K562 (cell line): Measurements from ENCODE around the gene KCTD3. TPM values are rescaled to one million over a fixed set of nuclear protein-coding genes. Genes with fewer than 3 reads are reported as not detected.

Source experiments
- ATAC-seq: fragments of 200-7000 bp; cut with Tn5 transposase; 3 replicates; pipeline ENCODE4 v1.9.1; 2020; ENCODE audit warnings: moderate library complexity
- BruUV-seq: library from RNA; stranded (reverse); fragments of 400-500 nt; replicated peaks from 2 replicates; lab custom pipeline; 2021; lab: Mats Ljungman, UMichigan
- CTCF ChIA-PET: fragments of 300-600 bp; formaldehyde crosslinking; extraction: SDS; loops from one replicate; lab custom pipeline; 2021; ENCODE audit warnings: low intra/inter-chr PET ratio; lab: Yijun Ruan, JAX
- POLR2A ChIA-PET: fragments of 300-600, 350-650 bp; sonication (Branson Sonifier 250); formaldehyde crosslinking; extraction: SDS; loops from one replicate; lab custom pipeline; 2021; ENCODE audit warnings: antibody characterized with exemption, inconsistent platforms; lab: Yijun Ruan, JAX
- DNase-seq, 4 experiments: peaks; one replicate each; pipeline versions ENCODE4 v3.0.0 to v3.0.0-alpha.2; 2011 to 2018; ENCODE audit warnings: low spot score in 3 of 4, mixed read lengths in 3 of 4; ENCODE audit errors: extremely low read depth in 1 of 4
- FAIRE-seq: peaks from 2 replicates; lab custom pipeline; 2011; peaks lifted over from hg19 to GRCh38; lab: Jason Lieb, UNC
- H2AFZ ChIP-seq: 2 replicates; pipeline ENCODE4 v1.6.0; 2011; ENCODE audit warnings: low read depth, low read length, control low read depth, inconsistent platforms
- H3K27ac ChIP-seq: fragments of 200-600 bp; 3 replicates; pipeline ENCODE4 v1.8.0; 2011; ENCODE audit warnings: low read depth, mild to moderate bottlenecking, control low read depth, inconsistent platforms, low read length, moderate library complexity, mixed read lengths; ENCODE audit errors: extremely low read depth
- H3K27me3 ChIP-seq, 2 experiments: fragments of 300-600 bp in 1 of 2; 2 replicates in 1 of 2; 3 replicates in 1 of 2; pipeline versions ENCODE4 v1.6.0 to v1.8.0; 2011; ENCODE audit warnings: inconsistent platforms in 2 of 2, low read length in 2 of 2, mild to moderate bottlenecking in 1 of 2, mixed read lengths in 1 of 2, moderate library complexity in 1 of 2; ENCODE audit not compliant: control insufficient read depth in 2 of 2, insufficient read depth in 2 of 2
- H3K36me3 ChIP-seq: fragments of 300-600 bp; 3 replicates; pipeline ENCODE4 v1.8.0; 2011; ENCODE audit warnings: mild to moderate bottlenecking, low read length, inconsistent platforms; ENCODE audit not compliant: control insufficient read depth, insufficient read depth
- H3K4me1 ChIP-seq, 2 experiments: fragments of 200-600 bp in 1 of 2; replicated peaks in 1 of 2; 2 replicates in 1 of 2; 3 replicates in 1 of 2; pipeline versions ENCODE4 v1.5.1 to v1.8.0; 2011; ENCODE audit warnings: inconsistent platforms in 2 of 2, low read length in 2 of 2, mild to moderate bottlenecking in 1 of 2, mixed read lengths in 1 of 2, moderate library complexity in 1 of 2; ENCODE audit not compliant: control insufficient read depth in 2 of 2, insufficient read depth in 2 of 2
- H3K4me2 ChIP-seq: 2 replicates; pipeline ENCODE4 v1.6.1; 2011; ENCODE audit warnings: low read length, control low read depth, inconsistent platforms, mixed read lengths; ENCODE audit not compliant: insufficient read depth
- H3K4me3 ChIP-seq: fragments of 200-600 bp; sonication (generic), shearing (Covaris generic); 2 replicates; pipeline ENCODE4 v1.5.1; 2016; ENCODE audit warnings: control low read depth, inconsistent platforms
- H3K79me2 ChIP-seq: fragments of 200-600 bp; 3 replicates; pipeline ENCODE4 v1.8.0; 2011; ENCODE audit warnings: low read length, inconsistent platforms; ENCODE audit not compliant: control insufficient read depth, insufficient read depth
- H3K9ac ChIP-seq, 2 experiments: 2 replicates each; pipeline versions ENCODE4 v1.6.0 to v1.6.1; 2011; ENCODE audit warnings: low read depth in 2 of 2, low read length in 2 of 2, control low read depth in 1 of 2, inconsistent platforms in 1 of 2, mild to moderate bottlenecking in 1 of 2, mixed read lengths in 1 of 2; ENCODE audit not compliant: insufficient read depth in 1 of 2
- H3K9me1 ChIP-seq: one replicate; pipeline ENCODE4 v1.6.0; 2011; ENCODE audit warnings: inconsistent platforms, mild to moderate bottlenecking, low read length, moderate library complexity; ENCODE audit not compliant: control insufficient read depth, insufficient read depth
- H3K9me3 ChIP-seq: replicated peaks from 2 replicates; pipeline ENCODE4 v1.5.1; 2011; ENCODE audit warnings: low read depth, low read length, inconsistent platforms; ENCODE audit not compliant: control insufficient read depth, insufficient read depth
- H4K20me1 ChIP-seq: replicated peaks from 2 replicates; pipeline ENCODE4 v1.6.1; 2011; ENCODE audit warnings: low read length, inconsistent platforms, mixed read lengths; ENCODE audit not compliant: control insufficient read depth, insufficient read depth
- CEBPB ChIP-seq: fragments of 450-650 bp; IDR thresholded peaks from 2 replicates; pipeline ENCODE4 v1.6.1; 2016; ENCODE audit warnings: missing genetic modification characterization, missing compliant biosample characterization
- NEUROD1 ChIP-seq: fragments of 150-350 bp; IDR thresholded peaks from 2 replicates; pipeline ENCODE4 v1.6.1; 2014; ENCODE audit warnings: borderline replicate concordance, low read length, low read depth; ENCODE audit not compliant: partially characterized antibody
- NR3C1 ChIP-seq: sonication (generic); formaldehyde crosslinking; IDR thresholded peaks from 2 replicates; pipeline ENCODE4 v1.8.1; 2022; ENCODE audit warnings: missing genetic modification reagents
- WGBS: fragments of 100-300 bp; shearing (Covaris generic); methylation state at CpG from one replicate; pipeline ENCODE4 v1.1.6; 2016; ENCODE audit warnings: low coverage, mixed read lengths; ENCODE audit not compliant: insufficient coverage; ENCODE audit errors: missing lambda C conversion rate; 5-methylcytosine and 5-hydroxymethylcytosine counted together
- in situ Hi-C: fragments of 300-500 bp; cut with MboI; formaldehyde crosslinking; loops from 4 replicates; pipeline ENCODE4 v1.15.0; 2018; ENCODE audit warnings: inconsistent platforms, mixed read lengths
- intact Hi-C: fragments of 100-400 bp; cut with micrococcal nuclease; formaldehyde crosslinking; loops from 2 replicates; pipeline ENCODE4 v1.14.2; 2022
- polyA plus RNA-seq, 8 experiments: library from polyadenylated mRNA; depleted of rRNA in 4 of 8; stranded (reverse) in 5 of 8; unstranded in 3 of 8; fragments of >200 nt; fragmentation: Nextera tagmentation in 2 of 8; fragmentation: Illumina TruSeq in 1 of 8; extraction: Ambion mirVana in 2 of 8; extraction: Trizol in 1 of 8; gene quantifications; 2 replicates each; pipeline versions ENCODE4 v1.2.1 to v1.2.3, GENCODE V29; 2011 to 2014; ENCODE audit warnings: inconsistent platforms in 1 of 8, missing spikeins in 1 of 8
- total RNA-seq, 7 experiments: library from RNA; depleted of rRNA in 6 of 7; stranded (reverse); fragments of >200 nt in 6 of 7; fragmentation: Illumina TruSeq in 2 of 7; extraction: Trizol in 2 of 7; gene quantifications; 2 replicates each; pipeline versions ENCODE4 v1.2.1 to v1.2.3, GENCODE V29; 2011 to 2021; ENCODE audit warnings: low replicate concordance in 1 of 7
- TF ChIP-seq, protein P1 (sequence below): sonication (generic); formaldehyde crosslinking; IDR thresholded peaks from 2 replicates; pipeline ENCODE4 v1.8.1; 2022; ENCODE audit warnings: missing genetic modification reagents

KCTD3 gene
- total and polyA plus RNA-seq, 9 of the 15 experiments (the other 6 are each of a cell fraction or from before 2014, with no cell fraction given): 12.8 to 77.1 (median 44.3) TPM

DNA sequence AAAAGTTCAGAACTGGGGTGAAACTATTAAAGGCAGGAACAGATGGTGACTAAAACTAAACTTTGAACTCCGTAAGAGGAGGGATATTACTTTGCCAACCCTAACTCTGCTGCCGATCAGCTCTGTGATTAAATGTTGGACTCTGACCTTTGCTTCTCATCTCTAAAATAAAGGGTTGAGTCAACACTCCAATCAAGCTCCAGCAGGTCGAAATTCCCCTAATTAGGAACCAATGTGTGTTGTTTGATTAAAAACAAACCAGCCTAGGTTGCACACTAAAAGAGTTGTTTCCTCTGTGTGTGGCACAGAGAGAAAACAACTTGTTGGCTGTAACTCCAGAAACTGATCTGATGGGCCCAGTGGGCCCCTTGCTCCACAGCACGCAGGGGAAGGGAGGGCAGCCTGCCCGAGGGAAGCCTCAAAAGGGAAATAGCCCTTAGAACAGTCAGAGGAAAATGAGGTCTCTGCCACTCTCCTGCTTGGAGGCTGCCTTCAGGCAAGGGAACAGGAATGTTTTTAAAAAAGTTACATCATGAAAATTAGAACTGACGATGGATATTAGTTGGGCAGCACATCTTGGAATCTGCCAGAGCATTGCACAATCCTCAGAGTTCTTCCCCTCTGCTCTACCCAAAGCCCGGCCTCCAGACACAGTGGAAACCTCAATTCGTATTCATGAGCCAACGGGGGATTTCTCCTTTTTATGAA, 69.3 kb downstream of the KCTD3 start:
- peaks cover 0 to 2% of the 10 kb centered on the region in 2 experiments; a peak in 1 of 5 replicates for H3K4me1 ChIP-seq
- in situ Hi-C loops: no loop called here

More for the DNA sequence above, 69.3 kb downstream of the KCTD3 start:
- Histone ChIP-seq H3K27me3 (peaks cover 2 to 23% of the 10 kb centered on the region in 2 experiments; a peak in 2 of 5 replicates), H3K4me2 (no peak overlapping the region), H3K27ac (no peak overlapping the region), H3K9ac (no peak overlapping the region), H2AFZ (peak overlapping the region; percentile 41; the same call in 1 of the 2 replicates), H3K9me1 (no peaks in the 10 kb centered on the region), H4K20me1 (no peaks in the 10 kb centered on the region), H3K9me3 (no peaks in the 10 kb centered on the region), H3K4me3 (no peak overlapping the region), H3K79me2 (no peaks in the 10 kb centered on the region), H3K36me3 (no peaks in the 10 kb centered on the region)
- FAIRE-seq: no peak
- CTCF ChIA-PET: no interaction called here
- DNase-seq: no peak
- TF ChIP-seq NEUROD1: no peak
- TF ChIP-seq CEBPB (tag): peak; percentile 53; the same call in 1 of the 2 replicates
- TF ChIP-seq, protein P1, sequence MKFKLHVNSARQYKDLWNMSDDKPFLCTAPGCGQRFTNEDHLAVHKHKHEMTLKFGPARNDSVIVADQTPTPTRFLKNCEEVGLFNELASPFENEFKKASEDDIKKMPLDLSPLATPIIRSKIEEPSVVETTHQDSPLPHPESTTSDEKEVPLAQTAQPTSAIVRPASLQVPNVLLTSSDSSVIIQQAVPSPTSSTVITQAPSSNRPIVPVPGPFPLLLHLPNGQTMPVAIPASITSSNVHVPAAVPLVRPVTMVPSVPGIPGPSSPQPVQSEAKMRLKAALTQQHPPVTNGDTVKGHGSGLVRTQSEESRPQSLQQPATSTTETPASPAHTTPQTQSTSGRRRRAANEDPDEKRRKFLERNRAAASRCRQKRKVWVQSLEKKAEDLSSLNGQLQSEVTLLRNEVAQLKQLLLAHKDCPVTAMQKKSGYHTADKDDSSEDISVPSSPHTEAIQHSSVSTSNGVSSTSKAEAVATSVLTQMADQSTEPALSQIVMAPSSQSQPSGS: no peak
- TF ChIP-seq NR3C1 (CRISPR knock-in tag): no peak
- POLR2A ChIA-PET: no interaction called here
- no peak for ATAC-seq
- BruUV-seq: no TSS peak
- intact Hi-C loops: no loop called here
- WGBS: 2% methylated on average over 9 of the region's 9 CpGs
